Activated CD4-positive, alpha-beta T cell treated with anti-CD3 and anti-CD28 coated beads, Interleukin-10, Interleukin-2, amounts not matched to agents 100 ng/mL and 50 ng/mL, durations not matched to agents 16 hours and 8 hours (primary cell): ENCODE data around the gene GRIP1.

Experiments used
- DNase-seq: peaks from one replicate; pipeline ENCODE4 v3.0.0-alpha.2; 2020

GRIP1 gene

DNA sequence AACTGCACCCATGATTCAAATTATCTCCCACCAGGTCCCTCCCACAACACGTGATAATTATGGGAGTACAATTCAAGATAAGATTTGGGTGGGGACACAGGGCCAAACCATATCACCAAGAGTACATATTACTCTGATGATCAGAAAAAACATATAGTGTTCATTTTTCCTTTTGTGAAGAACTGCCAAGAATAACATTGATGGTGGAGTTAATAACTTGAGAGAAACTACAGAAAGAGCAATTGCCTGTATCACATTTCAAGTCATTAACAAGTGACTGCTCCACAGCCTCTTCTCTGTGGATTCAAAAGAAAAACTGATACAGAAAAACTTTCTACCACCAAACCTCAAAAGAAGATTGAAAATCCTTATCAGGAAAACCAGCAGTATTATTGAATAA is 34.7 kb downstream of the GRIP1 start:
- DNase-seq, result no peak

- no peak for DNase-seq
Observed at GRCh38 chr12:66640691-66641460, 38.0 kb downstream of the GRIP1 start.

DNA sequence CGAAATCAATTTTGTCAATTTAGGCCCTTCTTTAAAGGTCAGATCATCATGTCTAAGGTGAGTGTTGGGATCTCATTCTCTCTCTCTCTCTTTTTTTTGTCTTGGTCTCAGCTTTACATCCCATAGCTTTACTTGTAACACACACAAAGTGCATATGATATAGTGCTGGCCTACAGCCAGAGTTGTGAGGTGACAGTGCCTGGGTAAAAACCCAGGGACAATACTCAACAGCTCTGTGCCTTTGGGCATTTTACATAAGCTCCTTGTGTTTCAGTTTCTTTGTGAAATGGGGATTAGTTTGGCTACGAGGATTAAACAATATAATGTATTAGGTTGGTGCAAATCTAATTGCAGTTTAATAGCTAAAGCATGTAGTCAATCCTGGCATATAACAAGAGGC is 40.2 kb downstream of the GRIP1 start:
- no peak for DNase-seq

DNA sequence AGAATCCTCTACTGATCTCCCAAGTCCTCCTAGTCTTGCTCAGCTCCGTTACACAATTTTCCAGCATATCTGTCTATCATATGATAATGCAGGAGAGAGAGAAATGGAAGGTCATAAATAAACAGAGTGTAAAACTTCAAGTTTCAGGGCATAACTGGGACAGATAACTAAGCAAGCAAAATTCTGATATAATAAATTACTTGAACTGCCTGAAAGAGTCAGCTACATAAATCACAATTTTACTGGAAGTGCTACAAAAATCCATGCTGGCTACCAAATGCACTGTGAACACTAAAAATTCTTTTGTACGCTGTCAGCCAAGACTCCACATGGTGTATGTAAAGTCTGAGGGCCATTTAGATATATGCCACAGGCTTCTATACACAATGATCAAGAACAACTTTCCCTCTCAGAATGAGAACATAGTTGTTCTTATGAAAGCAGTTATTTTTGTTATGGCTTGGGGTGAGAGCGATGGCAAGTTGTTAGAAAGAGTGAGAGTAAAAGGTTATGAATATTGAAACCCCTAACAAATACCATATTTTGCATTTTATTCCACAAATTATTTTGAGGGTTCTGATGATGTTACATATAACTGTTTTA is 41.1 kb downstream of the GRIP1 start:
- no peak for DNase-seq

DNA sequence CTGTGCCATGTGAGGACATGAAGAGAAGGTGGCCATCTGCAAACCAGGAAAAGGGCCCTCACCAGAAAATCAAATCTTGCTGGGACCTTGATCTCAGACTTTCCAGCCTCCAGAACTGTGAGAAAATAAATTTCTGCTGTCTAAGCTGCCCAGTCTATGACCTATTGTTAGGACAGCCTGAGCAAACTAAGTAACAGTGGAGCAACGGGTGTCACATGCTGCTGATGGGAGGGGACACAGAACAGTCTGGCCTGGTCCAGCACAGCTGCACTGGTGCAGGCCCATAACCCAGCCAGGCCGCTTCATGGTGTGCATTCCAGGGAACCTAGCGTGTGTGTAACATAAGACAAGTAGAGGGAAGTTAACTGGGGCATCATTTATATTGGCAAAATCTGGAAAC is 42.1 kb downstream of the GRIP1 start:
- no peak for DNase-seq

DNA sequence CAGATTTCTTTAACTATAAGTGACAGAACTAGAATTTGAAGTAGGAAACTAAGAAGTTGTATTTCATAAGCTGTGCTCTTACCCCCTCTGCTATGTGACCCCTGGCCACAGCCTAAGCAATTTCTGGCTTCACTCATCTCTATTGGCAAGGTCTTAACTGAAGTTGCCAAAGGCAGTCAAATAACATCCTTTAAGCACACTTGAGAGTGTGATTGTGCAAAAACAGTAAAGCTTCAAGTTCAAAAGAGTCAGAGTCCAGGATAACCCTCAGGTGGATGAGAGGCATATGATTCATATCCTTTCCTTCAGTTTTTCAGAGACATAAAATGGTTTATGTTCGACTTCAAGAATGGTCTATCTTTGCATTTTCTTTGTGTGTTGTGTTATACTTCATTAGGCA is 45.2 kb downstream of the GRIP1 start:
- DNase-seq, result no peak

GRCh38 chr12:66629138-66629870 is 49.6 kb downstream of the GRIP1 start:
- no peak for DNase-seq

- no peak for DNase-seq
Observed at GRCh38 chr12:66627988-66628317, 50.9 kb downstream of the GRIP1 start.

GRCh38 chr12:66627270-66627987 is 51.4 kb downstream of the GRIP1 start:
- no peak for DNase-seq

DNA sequence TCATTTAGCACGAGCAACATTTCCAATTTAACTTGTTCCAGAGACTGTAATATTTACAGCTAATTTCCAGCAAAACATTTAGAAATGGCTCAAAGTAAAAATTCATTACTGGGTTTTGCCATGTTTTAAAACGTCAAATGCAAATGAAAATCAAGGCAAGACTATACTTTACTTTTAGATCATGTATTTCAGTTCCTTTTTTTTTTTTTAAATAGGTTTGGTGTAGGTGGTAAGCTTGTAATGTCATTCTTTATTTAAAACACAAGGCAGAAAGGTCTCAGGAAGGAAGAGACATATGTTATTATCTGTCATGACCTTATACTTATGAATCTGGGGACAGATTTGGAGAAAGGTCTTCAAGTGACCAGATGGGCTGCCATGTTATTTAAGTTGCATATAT is 54.1 kb downstream of the GRIP1 start:
- no peak for DNase-seq

DNA sequence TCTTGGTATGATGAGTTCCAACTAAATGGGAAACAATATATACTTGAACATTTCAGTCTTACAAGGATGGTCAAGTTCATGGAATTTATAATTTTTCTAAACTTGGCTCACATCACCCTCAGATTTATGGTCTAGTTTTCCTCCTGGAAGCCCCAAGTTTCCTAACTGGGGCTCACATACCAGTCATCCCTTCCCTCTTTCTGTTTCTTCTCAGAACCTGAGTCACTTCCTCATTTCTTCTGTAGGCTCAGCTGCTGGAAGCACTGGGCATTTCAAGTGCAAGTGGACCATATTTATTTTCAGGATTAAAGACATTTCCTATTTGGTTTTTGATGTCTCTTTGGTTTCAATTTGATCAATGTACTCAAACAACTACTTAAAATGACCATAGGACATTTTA is 55.4 kb downstream of the GRIP1 start:
- DNase-seq, result no peak

- no peak for DNase-seq
Observed at GRCh38 chr12:66620688-66621087, 58.2 kb downstream of the GRIP1 start.

DNA sequence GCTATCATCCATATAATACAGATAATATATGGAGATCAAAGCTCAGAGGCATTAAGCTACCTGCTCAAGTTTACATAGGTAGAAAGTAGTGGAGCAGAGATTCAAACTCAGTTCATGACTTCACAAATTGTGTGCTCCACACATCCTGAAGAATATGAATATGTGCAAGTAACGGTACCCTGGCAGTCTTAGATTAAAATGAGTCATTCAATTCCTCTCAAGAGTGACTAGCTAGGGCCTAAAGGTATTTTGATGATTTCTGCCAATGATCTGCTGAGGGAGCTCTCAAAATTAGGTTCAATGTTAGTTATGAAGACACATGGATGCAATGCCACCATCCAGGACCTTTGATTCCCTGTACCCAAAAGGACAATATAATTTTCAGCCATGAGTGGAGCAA is 58.9 kb downstream of the GRIP1 start:
- DNase-seq, result no peak

- DNase-seq, result no peak
Observed at GRCh38 chr12:66617991-66618390, 60.9 kb downstream of the GRIP1 start.

- DNase-seq, result no peak
Observed at GRCh38 chr12:66612090-66612775, 66.6 kb downstream of the GRIP1 start.

GRCh38 chr12:66607147-66607546 is 71.7 kb downstream of the GRIP1 start:
- DNase-seq, result no peak

- no peak for DNase-seq
Observed at GRCh38 chr12:66605293-66605692, 73.6 kb downstream of the GRIP1 start.

DNA sequence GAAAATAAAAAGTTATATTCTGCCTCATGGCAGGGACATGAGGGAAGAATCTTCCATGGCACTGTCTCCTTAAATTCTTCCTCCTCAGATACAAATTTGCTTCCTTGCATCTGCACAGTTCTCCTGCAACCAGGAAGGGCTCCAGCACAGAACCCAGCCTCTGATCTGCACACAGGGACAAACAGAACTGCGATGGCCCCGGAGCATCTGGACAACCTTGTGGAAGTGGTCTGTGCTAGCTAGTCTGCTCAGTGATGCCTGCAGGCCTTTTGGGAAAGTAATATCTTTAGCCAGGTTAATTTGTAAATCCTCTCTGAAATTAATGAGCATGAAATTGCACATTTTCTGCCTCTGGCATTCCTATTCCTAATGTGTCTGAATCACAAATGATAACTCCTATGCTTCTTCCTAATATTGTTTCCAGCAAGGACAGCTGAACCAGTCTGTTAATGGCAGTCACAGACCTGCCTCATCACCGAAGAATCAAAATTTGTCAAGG is 74.8 kb downstream of the GRIP1 start:
- DNase-seq, result no peak

DNA sequence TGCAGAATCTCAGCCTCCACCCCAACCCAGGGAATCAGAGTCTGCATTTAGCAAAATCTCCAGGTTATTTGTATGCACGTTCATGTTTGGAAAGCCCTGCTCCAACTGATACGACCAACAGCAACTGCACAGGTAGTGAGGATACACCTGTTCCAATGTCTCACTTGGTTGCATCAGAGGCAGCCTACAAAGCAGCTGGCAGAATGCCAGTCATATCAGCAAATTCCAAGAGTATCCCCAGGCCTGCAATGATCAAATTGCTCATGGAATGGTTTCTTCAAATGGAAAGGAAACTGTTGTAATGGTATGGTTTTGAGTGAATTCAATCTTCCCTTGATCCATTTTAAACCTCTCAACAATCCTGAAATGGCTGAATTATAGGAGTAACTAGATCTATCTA is 75.4 kb downstream of the GRIP1 start:
- DNase-seq, result no peak

DNA sequence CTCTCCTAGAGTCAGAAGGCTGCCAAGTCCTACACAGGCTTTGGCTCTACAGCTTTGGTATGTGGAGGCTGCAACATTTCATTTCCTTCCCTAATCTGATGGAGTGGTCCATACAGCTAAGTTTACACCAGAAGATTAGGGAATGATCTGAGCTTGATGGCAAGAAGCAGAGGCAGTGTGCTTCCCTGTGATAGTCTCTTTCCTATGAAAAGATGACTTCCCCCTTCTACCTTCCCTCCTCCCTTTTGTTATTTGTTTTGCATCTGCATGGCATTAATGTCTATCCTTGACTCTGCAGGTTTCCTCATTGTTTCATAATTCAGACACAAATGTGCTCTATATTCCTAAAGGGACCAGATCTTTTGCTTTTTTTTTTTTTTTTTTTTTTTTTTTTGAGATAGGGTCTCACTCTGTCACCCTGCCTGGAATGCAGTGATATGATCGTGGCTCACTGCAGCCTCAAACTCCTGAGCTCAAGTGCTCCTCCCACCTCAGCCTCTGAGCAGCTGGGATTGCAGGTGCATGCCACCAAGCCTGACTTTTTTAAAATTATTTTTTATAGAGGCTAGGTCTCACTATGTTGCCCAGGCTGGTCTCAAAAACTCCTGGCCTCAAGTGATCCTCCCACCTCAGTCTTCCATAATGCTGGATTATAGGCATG is 76.3 kb downstream of the GRIP1 start:
- DNase-seq, result no peak

GRCh38 chr12:66600903-66601302 is 78.0 kb downstream of the GRIP1 start:
- no peak for DNase-seq

DNA sequence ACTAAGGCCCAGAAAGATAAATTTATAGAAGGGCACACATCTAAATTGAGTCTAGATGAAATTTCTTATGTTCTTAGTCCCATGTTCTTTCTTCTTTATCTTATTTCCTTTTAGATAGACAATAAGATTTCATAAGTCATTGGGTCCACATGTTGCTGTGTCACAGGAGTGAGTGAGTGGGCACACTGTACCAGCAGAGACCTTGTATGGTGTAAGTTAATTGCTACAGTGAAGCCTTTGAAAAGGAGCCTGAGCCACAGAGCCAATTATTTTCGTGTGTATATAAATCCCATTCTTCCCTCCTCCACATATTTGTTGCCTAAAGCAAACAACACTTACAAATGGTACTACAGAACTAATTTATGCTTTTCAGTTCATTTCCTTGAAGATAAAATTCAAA is 79.1 kb downstream of the GRIP1 start:
- DNase-seq, result no peak
